ENCODE results near the gene TMSB4X.
"Not testable (repeated sequence)": the region's sequence is repeated elsewhere in the genome, so short reads cannot be mapped to it uniquely, and the experiment has no call there.

Gene TMSB4X

DNA sequence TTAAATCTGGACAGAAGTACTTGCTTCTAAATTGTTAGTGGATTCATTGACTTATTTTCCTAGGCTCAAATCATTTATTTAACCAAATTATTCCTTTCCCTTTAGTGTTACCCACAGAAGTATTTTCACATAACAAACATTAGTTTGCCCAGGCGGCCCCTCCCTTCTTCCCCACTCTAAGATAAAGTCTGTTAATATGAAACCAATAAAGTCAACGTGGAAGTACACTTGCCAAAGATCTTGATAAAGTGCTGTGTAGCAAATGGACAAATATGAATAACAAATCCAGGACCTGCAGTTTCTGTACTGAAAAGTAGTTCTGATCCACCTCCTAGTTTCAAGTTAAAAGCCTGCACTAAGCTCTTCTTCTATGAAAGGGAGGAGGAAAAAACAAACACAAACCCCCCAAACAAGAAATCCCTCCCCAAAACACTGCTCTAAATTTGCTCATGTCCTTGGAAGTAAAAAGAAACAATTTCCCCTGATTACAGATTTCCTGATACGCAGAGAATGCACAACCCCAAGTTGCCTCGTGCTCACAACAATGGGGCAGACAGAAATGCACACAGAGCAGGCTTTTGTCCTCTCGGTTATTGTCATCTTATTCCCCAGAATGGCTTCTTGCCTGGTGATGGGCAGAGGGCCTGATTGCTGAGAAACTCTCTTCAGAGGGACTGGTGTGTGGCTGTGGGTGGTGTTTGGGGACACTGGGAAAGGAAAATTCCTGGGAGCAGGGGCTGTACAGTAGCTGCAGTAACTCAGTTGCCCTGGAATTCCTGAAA is 23.2 kb downstream of the TMSB4X start:
- DNase-seq: no peak

DNA sequence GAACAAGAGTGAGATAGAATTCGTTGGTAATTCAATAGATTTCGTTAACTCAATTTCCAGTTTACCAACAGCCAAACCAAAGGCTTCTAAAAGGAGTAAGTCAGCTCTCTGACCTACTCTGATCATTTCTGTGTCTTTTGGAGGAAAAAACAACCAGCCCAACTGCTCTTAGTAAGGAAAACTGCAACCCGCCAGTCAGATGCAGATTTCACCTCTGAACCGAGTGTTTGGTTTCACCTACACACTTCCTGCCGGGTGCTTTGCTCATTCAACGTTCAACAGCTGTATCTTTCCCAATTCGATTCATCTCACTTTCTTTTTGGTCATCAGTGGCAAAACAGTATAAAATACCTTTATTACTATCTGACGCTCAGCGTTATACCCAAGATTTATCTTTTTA is 24.5 kb downstream of the TMSB4X start:
- DNase-seq: peak; percentile 58

DNA sequence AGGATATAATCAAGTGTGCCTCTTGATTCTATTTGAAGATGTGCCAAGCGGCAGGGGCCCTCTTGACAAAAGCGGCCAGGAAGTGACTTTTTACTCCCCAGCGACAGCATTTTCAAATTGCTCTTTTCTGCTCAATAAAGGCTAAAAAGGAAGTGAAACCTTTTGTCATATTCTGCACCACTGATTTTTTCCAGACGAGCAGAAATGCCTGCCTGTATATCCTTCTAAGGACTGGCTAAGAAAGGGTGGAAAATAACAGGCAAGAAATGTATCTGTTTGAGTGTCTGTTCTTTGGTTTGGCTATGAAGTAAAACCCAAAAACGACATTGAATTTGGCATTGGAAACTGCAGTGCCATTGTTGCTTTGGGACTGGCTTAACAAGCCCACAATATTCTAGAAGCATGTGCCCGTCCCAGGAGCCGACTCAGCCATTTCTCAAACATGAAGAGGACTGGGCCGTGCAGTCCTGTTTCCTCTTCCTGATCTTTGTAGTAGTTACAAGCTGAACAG is 25.4 kb downstream of the TMSB4X start:
- peak; percentile 58 for DNase-seq

DNA sequence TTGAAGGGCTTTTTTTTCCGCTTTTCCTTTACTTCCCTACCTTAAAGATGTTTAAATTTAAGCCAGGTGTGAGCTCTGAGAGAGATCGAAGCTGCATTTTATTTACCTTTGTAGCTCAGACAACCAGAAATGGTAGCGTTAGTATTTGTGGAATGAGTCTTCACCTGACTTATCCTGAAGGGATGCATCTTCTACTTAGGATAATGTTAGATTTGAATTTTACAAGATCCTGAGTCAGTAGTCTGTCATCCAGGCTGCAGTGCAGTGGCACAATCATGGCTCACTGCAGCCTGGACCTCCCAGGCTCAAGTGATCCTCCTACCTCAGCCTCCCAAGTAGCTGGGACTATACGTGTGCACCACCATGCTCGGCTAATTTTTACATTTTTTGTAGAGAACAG is 26.2 kb downstream of the TMSB4X start:
- no peak for DNase-seq

- no peak for DNase-seq
Measured at GRCh38 chrX:13001961-13002671, 27.2 kb downstream of the TMSB4X start.

- no peak for DNase-seq
Measured at GRCh38 chrX:13005661-13006473, 31.0 kb downstream of the TMSB4X start.

DNA sequence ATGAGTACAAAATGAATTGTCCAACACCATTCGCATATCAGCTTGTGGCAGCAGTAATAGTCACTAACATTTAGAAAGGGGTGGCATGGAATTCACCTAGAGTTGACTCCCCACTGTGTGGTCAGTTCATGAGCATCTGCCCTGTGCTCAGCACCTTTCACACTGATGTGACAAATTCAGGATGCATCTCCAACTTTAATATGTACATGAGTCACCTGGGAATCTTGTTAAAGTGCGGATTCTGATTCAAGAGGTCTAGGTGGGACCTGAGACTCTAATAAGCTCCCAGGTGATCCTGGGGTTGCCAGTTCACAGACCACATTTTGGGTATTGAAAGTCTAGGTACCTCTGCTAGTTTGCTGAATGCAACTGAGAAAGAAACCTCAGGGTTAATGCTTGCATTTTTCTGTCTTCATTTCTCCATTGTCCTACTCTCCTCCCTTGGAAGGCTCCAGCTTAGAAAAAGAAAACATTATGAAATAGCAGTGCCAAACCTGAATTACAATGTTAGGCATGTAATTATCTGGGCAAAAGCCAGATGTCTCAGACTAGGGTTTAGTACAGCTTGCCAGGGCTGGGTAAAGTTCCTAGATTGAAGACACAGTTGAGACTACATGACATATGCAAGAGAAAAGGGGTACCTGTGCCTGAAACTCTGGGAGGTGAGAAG is 32.7 kb downstream of the TMSB4X start:
- DNase-seq: no peak

DNA sequence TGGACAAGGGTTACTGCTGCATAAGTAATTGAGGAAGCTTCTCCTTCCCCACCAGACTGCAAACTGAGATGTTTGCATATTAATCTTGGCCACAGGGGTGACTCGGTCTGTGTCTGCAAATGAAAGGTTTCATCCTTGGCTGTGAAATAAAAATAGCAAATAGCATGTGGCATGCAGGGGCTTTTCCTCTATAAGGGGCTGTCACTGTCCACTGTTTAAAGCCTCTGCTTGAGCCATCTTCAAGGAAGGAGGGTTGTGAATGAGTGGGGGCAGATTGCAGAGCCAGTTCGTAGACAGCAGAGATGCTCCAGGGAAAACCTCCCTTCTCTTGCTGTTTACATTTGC is 33.3 kb downstream of the TMSB4X start:
- DNase-seq: no peak

GRCh38 chrX:13008851-13009250 is 33.9 kb downstream of the TMSB4X start:
- DNase-seq: no peak

DNA sequence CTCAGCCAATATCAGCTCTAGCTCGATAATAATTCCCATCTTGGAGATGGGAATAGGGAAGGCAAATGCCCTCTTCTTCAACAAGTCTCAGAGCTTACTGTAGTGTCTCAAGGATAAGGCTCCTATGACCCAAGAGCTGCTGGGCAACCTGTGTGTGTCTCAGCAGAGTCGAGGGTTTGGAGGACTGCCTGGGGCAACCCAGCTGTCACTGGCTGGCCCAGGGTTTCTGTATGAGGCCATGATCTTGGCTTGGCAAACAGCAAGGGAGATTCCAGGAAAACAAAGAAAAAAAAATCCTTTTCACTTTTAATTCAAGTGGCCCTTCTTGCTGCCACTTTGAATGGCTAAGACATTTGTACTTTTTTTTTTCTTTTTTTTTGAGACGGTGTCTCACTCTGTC is 34.4 kb downstream of the TMSB4X start:
- DNase-seq: no peak

- DNase-seq: no peak
Measured at GRCh38 chrX:13009844-13010243, 34.9 kb downstream of the TMSB4X start.

- no peak for DNase-seq
Measured at GRCh38 chrX:13010546-13010945, 35.6 kb downstream of the TMSB4X start.

GRCh38 chrX:13013363-13014110 is 38.6 kb downstream of the TMSB4X start:
- DNase-seq: no peak

- DNase-seq: no peak
Measured at GRCh38 chrX:13014111-13015096, 39.5 kb downstream of the TMSB4X start.

- DNase-seq: no peak
Measured at GRCh38 chrX:13015536-13016236, 40.8 kb downstream of the TMSB4X start.

GRCh38 chrX:13016731-13017130 is 41.8 kb downstream of the TMSB4X start:
- DNase-seq: not testable (repeated sequence)

DNA sequence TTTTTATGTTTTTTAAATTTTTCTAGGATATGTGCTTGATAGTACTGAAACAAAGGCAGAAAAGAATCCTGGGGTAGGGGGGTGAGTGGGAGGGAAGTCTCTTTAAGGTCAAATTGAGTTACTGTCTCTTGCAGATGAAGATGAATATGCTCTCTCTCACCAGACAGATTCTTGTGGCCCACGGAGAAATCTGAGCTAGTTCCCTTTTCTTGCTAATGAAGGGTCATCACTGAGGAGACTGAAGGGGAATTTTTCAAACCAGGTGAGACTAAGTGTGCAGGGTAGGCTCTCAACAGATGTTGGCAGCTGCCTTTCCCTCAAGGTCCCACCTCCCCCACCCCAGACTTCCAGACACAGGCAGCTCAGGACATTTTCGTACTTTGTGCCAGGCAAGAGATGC is 48.0 kb downstream of the TMSB4X start:
- no peak for DNase-seq

DNA sequence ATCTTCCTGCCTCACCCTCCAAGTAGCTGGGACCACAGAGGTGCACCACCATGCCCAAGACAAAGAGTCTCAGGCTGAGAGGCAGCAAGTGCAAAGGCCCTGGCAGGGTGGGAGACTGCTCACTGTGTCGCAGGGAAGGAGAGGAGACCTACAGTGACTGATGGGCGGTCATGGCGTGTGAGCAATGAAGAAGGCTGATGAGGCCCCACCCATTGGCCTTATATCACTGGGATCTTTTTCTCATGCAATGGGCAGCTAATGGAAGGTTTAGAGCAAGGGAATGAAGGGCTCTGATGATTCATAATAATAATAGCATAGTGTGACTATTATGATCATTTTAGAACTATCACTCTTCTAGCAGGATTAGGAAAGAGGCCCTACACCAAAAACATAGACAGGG is 48.7 kb downstream of the TMSB4X start:
- no peak for DNase-seq

GRCh38 chrX:13023979-13024378 is 49.1 kb downstream of the TMSB4X start:
- no peak for DNase-seq

DNA sequence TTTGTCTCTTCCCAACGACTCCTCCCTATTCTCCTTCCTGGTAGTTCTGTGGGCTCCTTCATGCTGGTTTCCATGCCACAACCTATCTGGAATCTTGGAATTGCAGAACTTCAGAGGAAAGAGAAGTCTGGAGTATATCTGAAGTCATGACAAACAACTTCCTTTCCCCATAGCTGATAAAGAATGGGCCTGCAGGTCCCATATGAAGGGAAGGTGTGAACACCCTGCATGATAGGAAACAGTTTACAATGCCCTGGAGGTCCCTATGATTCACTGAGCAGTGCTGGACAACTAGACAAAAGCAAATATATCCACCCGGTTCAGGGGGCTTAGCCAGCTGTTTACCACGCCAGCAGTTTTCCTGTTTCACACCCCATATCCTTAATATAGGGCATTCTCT is 50.1 kb downstream of the TMSB4X start:
- no peak for DNase-seq
